Activated B cell treated with CpG ODN at 0.5 μM for 24 hours (primary cell): Measurements from ENCODE around the gene RORC. TPM values are rescaled to one million over a fixed set of nuclear protein-coding genes. Genes with fewer than 3 reads are reported as not detected.
"Not testable (repeated sequence)": the region's sequence is repeated elsewhere in the genome, so short reads cannot be mapped to it uniquely, and the experiment has no call there.

ENCODE experiments used
- ATAC-seq: fragments of 200-7000 bp; cut with Tn5 transposase; one replicate; pipeline ENCODE4 v1.10.0; 2021; ENCODE audit warnings: low read depth, mild to moderate bottlenecking, moderate library complexity
- CTCF ChIA-PET: fragments of 350-600 bp; sonication (Branson Sonifier 250); formaldehyde crosslinking; loops from one replicate; lab custom pipeline; 2021; ENCODE audit warnings: antibody characterized with exemption; lab: Charles Lee
- POLR2A ChIA-PET: fragments of 350-600 bp; sonication (Branson Sonifier 250); formaldehyde crosslinking; loops from one replicate; lab custom pipeline; 2021; ENCODE audit warnings: antibody characterized with exemption; lab: Charles Lee
- DNase-seq: peaks from one replicate; pipeline ENCODE4 v3.0.0; 2022
- H3K27ac Mint-ChIP-seq: one replicate; pipeline ENCODE4 v1.8.0; 2020; ENCODE audit warnings: mixed read lengths
- H3K27me3 Mint-ChIP-seq: one replicate; pipeline ENCODE4 v1.8.0; 2021; ENCODE audit warnings: mixed read lengths
- H3K36me3 Mint-ChIP-seq: one replicate; pipeline ENCODE4 v1.8.0; 2021; ENCODE audit warnings: low read depth, mixed read lengths
- H3K4me1 Mint-ChIP-seq: one replicate; pipeline ENCODE4 v1.8.0; 2021; ENCODE audit warnings: mixed read lengths
- H3K4me3 Mint-ChIP-seq: one replicate; pipeline ENCODE4 v1.8.0; 2020; ENCODE audit warnings: mild to moderate bottlenecking, mixed read lengths
- H3K9me3 Mint-ChIP-seq: one replicate; pipeline ENCODE4 v1.8.0; 2020; ENCODE audit warnings: mixed read lengths
- intact Hi-C: fragments of 100-400 bp; cut with micrococcal nuclease; formaldehyde crosslinking; loops from one replicate; pipeline ENCODE4 v1.15.1; 2024
- total RNA-seq: library from RNA; stranded (reverse); gene quantifications from 2 replicates; pipeline ENCODE4 v1.2.3, GENCODE V29; 2022
- TF ChIP-seq, protein P1 (sequence below): fragments of 200-600 bp; IDR thresholded peaks from one replicate; pipeline ENCODE4 v1.8.0; 2022; ENCODE audit warnings: antibody characterized with exemption, mild to moderate bottlenecking

RORC gene
- total RNA-seq, 1 donor from 2014 or later = 0.09 TPM

DNA sequence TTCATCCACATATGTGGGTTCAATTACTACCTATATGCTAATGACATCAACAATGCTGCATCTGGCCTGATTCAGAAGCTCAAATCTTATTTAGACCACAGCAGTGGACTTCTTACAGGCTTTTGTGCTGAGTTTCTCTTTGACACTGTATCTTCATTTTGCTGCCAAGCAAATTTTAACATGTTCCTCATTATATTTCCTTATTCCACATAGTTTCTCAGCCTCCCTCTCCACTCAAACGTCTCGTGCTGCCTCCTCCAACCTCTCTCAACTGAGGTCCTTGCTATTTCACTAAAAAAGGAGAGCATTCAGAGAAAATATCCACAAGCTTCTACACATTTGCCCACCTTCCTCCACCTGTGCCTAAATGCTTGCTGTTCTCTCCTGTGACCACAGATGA lies 47.8 kb downstream of the RORC start:
- no peaks in the 10 kb centered on the region for H3K9me3 Mint-ChIP-seq
- ChIA-PET POLR2A (no interaction called here), CTCF (no interaction called here)
- ATAC-seq (no peak), DNase-seq (no peak)
- no peaks in the 10 kb centered on the region for H3K4me1 Mint-ChIP-seq
- H3K27ac Mint-ChIP-seq = no peak overlapping the region
- intact Hi-C loops = no loop called here
- no peak overlapping the region for H3K4me3 Mint-ChIP-seq
- TF ChIP-seq, protein P1, sequence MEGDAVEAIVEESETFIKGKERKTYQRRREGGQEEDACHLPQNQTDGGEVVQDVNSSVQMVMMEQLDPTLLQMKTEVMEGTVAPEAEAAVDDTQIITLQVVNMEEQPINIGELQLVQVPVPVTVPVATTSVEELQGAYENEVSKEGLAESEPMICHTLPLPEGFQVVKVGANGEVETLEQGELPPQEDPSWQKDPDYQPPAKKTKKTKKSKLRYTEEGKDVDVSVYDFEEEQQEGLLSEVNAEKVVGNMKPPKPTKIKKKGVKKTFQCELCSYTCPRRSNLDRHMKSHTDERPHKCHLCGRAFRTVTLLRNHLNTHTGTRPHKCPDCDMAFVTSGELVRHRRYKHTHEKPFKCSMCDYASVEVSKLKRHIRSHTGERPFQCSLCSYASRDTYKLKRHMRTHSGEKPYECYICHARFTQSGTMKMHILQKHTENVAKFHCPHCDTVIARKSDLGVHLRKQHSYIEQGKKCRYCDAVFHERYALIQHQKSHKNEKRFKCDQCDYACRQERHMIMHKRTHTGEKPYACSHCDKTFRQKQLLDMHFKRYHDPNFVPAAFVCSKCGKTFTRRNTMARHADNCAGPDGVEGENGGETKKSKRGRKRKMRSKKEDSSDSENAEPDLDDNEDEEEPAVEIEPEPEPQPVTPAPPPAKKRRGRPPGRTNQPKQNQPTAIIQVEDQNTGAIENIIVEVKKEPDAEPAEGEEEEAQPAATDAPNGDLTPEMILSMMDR = no peak
- peaks cover 3% of the 10 kb centered on the region for H3K27me3 Mint-ChIP-seq
- H3K36me3 Mint-ChIP-seq = peaks cover 27% of the 10 kb centered on the region

DNA sequence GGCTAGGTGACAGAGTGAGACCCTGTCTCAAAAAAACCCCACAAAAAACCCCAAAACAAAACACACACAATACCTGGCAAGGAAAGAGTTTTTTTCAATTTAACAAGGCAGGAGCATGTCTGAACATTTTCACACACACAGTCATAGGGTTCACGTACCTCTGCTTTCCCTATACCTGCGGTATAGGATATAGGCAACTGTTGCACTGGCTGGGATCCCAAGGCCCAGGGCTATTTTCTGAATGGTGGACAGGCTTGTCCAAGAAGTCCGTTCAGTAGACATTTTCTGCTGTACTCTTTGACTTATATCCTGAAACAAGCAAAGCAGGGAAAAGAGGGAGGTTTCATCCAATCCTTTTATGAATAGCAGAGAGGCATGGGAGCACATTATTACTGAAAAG lies 48.9 kb downstream of the RORC start:
- H3K9me3 Mint-ChIP-seq = no peaks in the 10 kb centered on the region
- H3K27me3 Mint-ChIP-seq = peaks cover 3% of the 10 kb centered on the region
- TF ChIP-seq, protein P1 = no peak
- no peak for DNase-seq
- H3K36me3 Mint-ChIP-seq = peaks cover 36% of the 10 kb centered on the region
- ATAC-seq = no peak
- CTCF ChIA-PET = no interaction called here
- POLR2A ChIA-PET = no interaction called here
- no peaks in the 10 kb centered on the region for H3K4me1 Mint-ChIP-seq
- intact Hi-C loops = no loop called here
- no peak overlapping the region for H3K27ac Mint-ChIP-seq
- H3K4me3 Mint-ChIP-seq = no peak overlapping the region

DNA sequence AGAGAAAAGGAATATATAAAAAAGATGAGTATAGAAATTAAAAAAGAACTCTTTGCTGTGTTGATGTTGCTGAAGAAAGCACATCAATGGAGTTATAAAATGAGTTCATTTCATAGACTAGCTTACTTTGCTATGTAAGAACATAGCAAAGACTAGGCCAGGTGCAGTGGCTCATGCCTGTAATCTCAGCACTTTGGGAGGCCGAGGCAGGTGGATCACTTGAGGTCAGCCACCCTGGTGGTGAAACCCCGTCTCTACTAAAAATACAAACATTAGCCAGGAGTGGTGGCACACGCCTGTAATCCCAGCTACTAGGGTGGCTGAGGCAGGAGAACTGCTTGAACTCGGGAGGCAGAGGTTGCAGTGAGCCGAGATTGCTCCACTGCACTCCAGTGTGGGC lies 49.6 kb downstream of the RORC start:
- intact Hi-C loops, CTCF ChIA-PET, DNase-seq, H3K27ac Mint-ChIP-seq, H3K4me1 Mint-ChIP-seq, H3K4me3 Mint-ChIP-seq, POLR2A ChIA-PET, H3K9me3 Mint-ChIP-seq, H3K27me3 Mint-ChIP-seq, ATAC-seq: not testable (repeated sequence)
- peaks cover 38% of the 10 kb centered on the region for H3K36me3 Mint-ChIP-seq

DNA sequence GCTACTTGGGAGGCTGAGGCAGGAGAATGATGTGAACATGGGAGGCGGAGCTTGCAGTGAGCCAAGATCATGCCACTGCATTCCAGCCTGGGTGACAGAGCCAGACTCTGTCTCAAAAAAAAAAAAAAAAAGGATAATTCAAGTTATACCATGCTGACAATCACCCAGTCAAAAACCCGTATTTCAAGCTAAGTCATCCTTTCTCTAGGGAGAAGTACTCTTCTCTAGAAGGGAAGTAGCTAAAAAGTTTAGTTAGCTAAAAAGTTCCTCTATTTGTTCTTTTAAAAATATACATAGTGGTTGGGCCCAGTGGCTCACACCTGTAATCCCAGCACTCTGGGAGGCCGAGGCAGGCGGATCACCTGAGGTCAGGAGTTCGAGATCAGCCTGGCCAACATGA lies 50.9 kb downstream of the RORC start:
- H3K4me1 Mint-ChIP-seq, CTCF ChIA-PET, ATAC-seq, H3K27ac Mint-ChIP-seq, H3K4me3 Mint-ChIP-seq, H3K27me3 Mint-ChIP-seq, H3K9me3 Mint-ChIP-seq, DNase-seq, intact Hi-C loops: not testable (repeated sequence)
- H3K36me3 Mint-ChIP-seq = peaks cover 49% of the 10 kb centered on the region
- POLR2A ChIA-PET = interaction anchor here (0.6 kb wide), 1 partner anchor 9 kb away, joined by 5 read pairs; no protein-coding TSS in a partner anchor

DNA sequence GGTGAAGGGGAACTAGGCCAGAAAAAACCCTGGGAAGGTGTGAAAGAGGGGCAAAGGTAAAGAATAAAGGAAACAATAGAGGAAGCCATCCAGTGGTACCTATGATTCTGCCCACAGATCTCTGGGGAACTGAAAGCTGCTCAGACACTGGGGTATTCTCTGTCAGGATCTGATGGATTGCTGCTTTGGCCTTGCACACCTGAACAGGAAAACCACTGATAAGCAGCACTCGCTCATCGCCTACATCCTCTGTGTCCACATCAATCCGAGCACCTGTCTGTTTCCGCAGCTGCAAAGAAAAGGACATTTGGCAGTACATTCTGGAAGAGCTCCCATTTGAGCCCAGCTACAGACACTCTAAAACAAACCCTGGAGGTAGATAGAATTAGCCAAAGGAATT lies 51.8 kb downstream of the RORC start:
- ATAC-seq (no peak), DNase-seq (no peak)
- no peaks in the 10 kb centered on the region for H3K27me3 Mint-ChIP-seq
- no peaks in the 10 kb centered on the region for H3K9me3 Mint-ChIP-seq
- peaks cover 55% of the 10 kb centered on the region for H3K36me3 Mint-ChIP-seq
- H3K4me3 Mint-ChIP-seq = no peak overlapping the region
- intact Hi-C loops = no loop called here
- TF ChIP-seq, protein P1 = no peak
- ChIA-PET CTCF (no interaction called here), POLR2A (interaction anchor here (0.7 to 1.0 kb wide), 2 partner anchors 17 to 297 kb away, joined by 3 to 5 read pairs; partner anchors contain the start of gene MRPL9)
- H3K27ac Mint-ChIP-seq = no peak overlapping the region
- no peaks in the 10 kb centered on the region for H3K4me1 Mint-ChIP-seq

DNA sequence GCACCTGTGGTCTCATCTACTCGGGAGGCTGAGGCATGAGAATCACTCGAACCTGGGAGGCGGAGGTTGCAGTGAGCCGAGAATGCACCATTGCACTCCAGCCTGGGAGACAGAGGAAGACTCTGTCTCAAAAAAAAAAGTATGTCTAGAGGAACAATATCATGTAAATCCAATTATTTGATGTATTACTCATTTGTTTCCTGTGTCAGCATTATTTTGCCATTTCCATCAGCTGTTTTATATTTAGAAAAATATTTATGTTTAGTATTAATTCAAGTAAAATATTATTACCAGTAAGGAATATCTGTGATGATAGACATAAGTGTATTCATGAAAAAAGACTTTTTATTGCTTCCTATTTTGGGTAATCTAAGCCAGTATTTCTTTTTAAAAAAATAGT lies 54.3 kb downstream of the RORC start:
- ATAC-seq (no peak), DNase-seq (no peak)
- Mint-ChIP-seq H3K4me1 (no peaks in the 10 kb centered on the region), H3K27me3 (no peaks in the 10 kb centered on the region), H3K36me3 (peaks cover 61% of the 10 kb centered on the region), H3K4me3 (no peak overlapping the region), H3K9me3 (no peaks in the 10 kb centered on the region), H3K27ac (no peak overlapping the region)
- intact Hi-C loops = no loop called here
- ChIA-PET CTCF (interaction anchor here (0.9 kb wide), 1 partner anchor 12 kb away, joined by 3 read pairs; the partner anchor contains the start of gene TDRKH), POLR2A (interaction anchor here (1.5 kb wide), 1 partner anchor 14 kb away, joined by 4 read pairs; the partner anchor contains the start of gene MRPL9)
- TF ChIP-seq, protein P1 = no peak
